T-cell (primary cell): ENCODE results near the gene TAF1D. TPM values are rescaled to one million over a fixed set of nuclear protein-coding genes. Genes with fewer than 3 reads are reported as not detected.

Experiments used
- ATAC-seq, 4 experiments: fragments of 200-7000 bp in 3 of 4; fragments of 150-1000 bp in 1 of 4; cut with Tn5 transposase; replicated peaks in 1 of 4; 1 replicate in 3 of 4; 2 replicates in 1 of 4; pipeline ENCODE4 v1.10.0; 2021; ENCODE audit warnings: moderate library complexity in 3 of 4, mild to moderate bottlenecking in 2 of 4, moderate number of reproducible peaks in 1 of 4
- CTCF ChIA-PET, 2 donors: fragments of 300-600 bp; sonication (Branson Sonifier 250); formaldehyde crosslinking; loops; one replicate each; lab custom pipeline; 2022; ENCODE audit warnings: antibody characterized with exemption in 2 of 2; lab: Charles Lee
- POLR2A ChIA-PET, 2 donors: fragments of 300-600 bp; sonication (Branson Sonifier 250); formaldehyde crosslinking; loops; one replicate each; lab custom pipeline; 2022; ENCODE audit warnings: antibody characterized with exemption in 2 of 2; lab: Charles Lee
- DNase-seq, 35 experiments: peaks; one replicate each; pipeline versions ENCODE4 v3.0.0 to v3.0.0-alpha.2; 2013 to 2023
- H3K27ac ChIP-seq: one replicate; pipeline ENCODE4 v1.5.1; 2013; ENCODE audit warnings: low read length
- H3K27me3 ChIP-seq, 2 experiments: replicated peaks in 1 of 2; 1 replicate in 1 of 2; 2 replicates in 1 of 2; pipeline versions ENCODE4 v1.6.1 to v1.7.0; 2013; ENCODE audit warnings: low read length in 1 of 2, mixed read lengths in 1 of 2; ENCODE audit not compliant: control insufficient read depth in 2 of 2, insufficient read depth in 2 of 2; ENCODE audit errors: extremely low read depth in 1 of 2
- H3K36me3 ChIP-seq, 2 donors: 1 replicate in 1 of 2; 2 replicates in 1 of 2; pipeline versions ENCODE4 v1.6.1 to v1.7.0; 2013; ENCODE audit warnings: low read length in 1 of 2; ENCODE audit not compliant: control insufficient read depth in 2 of 2, insufficient read depth in 1 of 2; ENCODE audit errors: extremely low read depth in 1 of 2
- H3K4me1 ChIP-seq, 2 experiments: 1 replicate in 1 of 2; 2 replicates in 1 of 2; pipeline versions ENCODE4 v1.6.1 to v1.7.0; 2013; ENCODE audit warnings: low read length in 2 of 2, mixed read lengths in 1 of 2; ENCODE audit not compliant: insufficient read depth in 2 of 2, control insufficient read depth in 1 of 2; ENCODE audit errors: extremely low read depth in 1 of 2
- H3K4me3 ChIP-seq, 2 donors: 1 replicate in 1 of 2; 2 replicates in 1 of 2; pipeline versions ENCODE4 v1.5.1 to v1.7.0; 2013; ENCODE audit warnings: mild to moderate bottlenecking in 2 of 2, low read length in 1 of 2, moderate library complexity in 1 of 2; ENCODE audit not compliant: control insufficient read depth in 1 of 2; ENCODE audit errors: extremely low read depth in 1 of 2
- H3K9me3 ChIP-seq: 2 replicates; pipeline ENCODE4 v1.7.0; 2013
- H3K27ac Mint-ChIP-seq, 2 donors: one replicate each; pipeline ENCODE4 v1.8.0; 2020 to 2021; ENCODE audit warnings: mild to moderate bottlenecking in 2 of 2, mixed read lengths in 2 of 2
- H3K27me3 Mint-ChIP-seq, 2 donors: one replicate each; pipeline ENCODE4 v1.8.0; 2021 to 2022; ENCODE audit warnings: mixed read lengths in 2 of 2
- H3K36me3 Mint-ChIP-seq: one replicate; pipeline ENCODE4 v1.8.0; 2021; ENCODE audit warnings: mixed read lengths
- H3K4me1 Mint-ChIP-seq, 3 donors: one replicate each; pipeline ENCODE4 v1.8.0; 2020 to 2022; ENCODE audit warnings: mixed read lengths in 3 of 3, mild to moderate bottlenecking in 1 of 3
- H3K4me3 Mint-ChIP-seq, 3 donors: one replicate each; pipeline ENCODE4 v1.8.0; 2020 to 2022; ENCODE audit warnings: mild to moderate bottlenecking in 3 of 3, mixed read lengths in 3 of 3, moderate library complexity in 3 of 3
- H3K9me3 Mint-ChIP-seq, 3 donors: one replicate each; pipeline ENCODE4 v1.8.0; 2020 to 2022; ENCODE audit warnings: mixed read lengths in 3 of 3
- WGBS: methylation state at CpG from one replicate; pipeline ENCODE4 v1.1.5; 2013; ENCODE audit warnings: missing lambda C conversion rate; ENCODE audit not compliant: insufficient coverage; 5-methylcytosine and 5-hydroxymethylcytosine counted together
- total RNA-seq, 35 experiments: library from RNA in 6 of 35; stranded (reverse) in 6 of 35; fragments of 120-200 nt in 1 of 35; gene quantifications; one replicate each; pipeline versions ENCODE4 v1.2.1 to v1.2.4 and lab custom pipeline; 2013 to 2026

TAF1D gene
- total RNA-seq, 5 donors from 2014 or later (not counting 1 experiment from before 2014, with no cell fraction given) = 130 to 177 (median 152) TPM

DNA sequence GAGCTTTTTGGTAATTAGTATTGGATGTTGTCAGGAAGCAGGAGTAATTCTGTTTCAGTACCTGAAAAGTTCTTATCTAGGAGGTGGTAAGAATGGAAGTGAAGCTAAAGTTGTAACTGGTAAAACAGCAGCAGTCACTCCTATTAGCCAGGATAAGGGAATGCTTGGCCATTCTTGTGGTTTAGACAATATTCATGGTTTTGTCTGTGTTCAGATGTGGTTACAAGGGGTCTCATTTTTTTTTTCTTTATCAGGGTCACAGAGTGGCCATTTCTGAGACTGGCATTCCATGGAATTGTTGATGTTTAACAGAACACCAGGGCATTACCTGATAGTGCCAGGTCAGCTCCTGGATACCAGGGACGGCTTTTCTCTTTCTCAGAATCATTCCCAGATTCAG is 23.8 kb downstream of the TAF1D start:
- Histone ChIP-seq H3K9me3 (no peaks in the 10 kb centered on the region), H3K27ac (peak overlapping the region; percentile 28), H3K4me1 (peaks cover 5 to 11% of the 10 kb centered on the region in 2 experiments), H3K27me3 (no peaks in the 10 kb centered on the region), H3K4me3 (no peak overlapping the region), H3K36me3 (peaks cover 0 to 27% of the 10 kb centered on the region in 2 donors)
- ATAC-seq = no peak
- ChIA-PET POLR2A (interaction anchor here in 1 of 2 donors (0.7 kb wide), 1 partner anchor 13 kb away, joined by 3 read pairs; no protein-coding TSS in a partner anchor), CTCF (interaction anchor here in 1 of 2 donors (0.6 kb wide), 1 partner anchor 325 kb away, joined by 8 read pairs; no protein-coding TSS in a partner anchor)
- peaks cover 59% of the 10 kb centered on the region for H3K36me3 Mint-ChIP-seq
- peaks cover 0 to 8% (median 0%) of the 10 kb centered on the region in 3 donors for H3K9me3 Mint-ChIP-seq
- H3K27me3 Mint-ChIP-seq = no peaks in the 10 kb centered on the region
- 100% methylated on average over 1 of the region's 1 CpG for WGBS
- no peak overlapping the region for H3K4me3 Mint-ChIP-seq
- H3K27ac Mint-ChIP-seq = peak overlapping the region; percentile 83 to 90
- DNase-seq = no peak
- H3K4me1 Mint-ChIP-seq = peaks cover 15 to 26% (median 22%) of the 10 kb centered on the region in 3 donors

DNA sequence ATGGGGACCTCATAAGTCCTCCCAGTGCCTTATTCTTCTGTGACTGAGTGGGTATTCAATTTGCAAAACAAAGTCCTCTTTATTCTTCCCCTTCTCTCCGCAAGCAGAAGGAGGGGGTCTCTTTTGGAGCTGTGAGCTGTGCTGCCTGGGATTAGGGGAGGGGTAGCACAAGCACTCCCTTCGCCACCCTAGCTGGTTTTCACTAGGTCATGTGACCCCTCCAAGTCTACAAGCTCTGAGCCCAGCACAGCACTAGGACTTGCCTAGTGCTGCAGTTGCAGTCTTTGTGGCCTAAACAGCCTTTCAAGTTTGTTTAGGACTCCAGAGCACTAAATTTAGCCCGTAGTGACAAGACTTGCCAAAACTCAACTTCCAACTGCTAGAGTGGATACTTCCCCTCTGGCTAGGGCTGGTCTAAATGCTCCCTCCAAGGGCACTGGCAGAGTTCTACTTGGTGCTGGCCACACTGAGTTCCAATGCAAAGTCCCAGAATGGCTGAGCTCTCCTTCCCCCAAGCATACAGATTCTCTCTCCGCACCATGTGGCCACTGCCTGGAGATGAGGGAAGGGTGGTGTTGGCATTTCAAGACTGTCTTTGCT is 25.4 kb downstream of the TAF1D start:
- ATAC-seq (no peak), DNase-seq (no peak)
- Histone ChIP-seq H3K36me3 (peaks cover 0 to 14% of the 10 kb centered on the region in 2 donors), H3K4me1 (peaks cover 5 to 11% of the 10 kb centered on the region in 2 experiments), H3K27me3 (no peaks in the 10 kb centered on the region), H3K4me3 (no peak overlapping the region), H3K9me3 (no peaks in the 10 kb centered on the region), H3K27ac (no peak overlapping the region)
- ChIA-PET CTCF (no interaction called here), POLR2A (no interaction called here)
- Mint-ChIP-seq H3K27ac (peak overlapping the region; percentile 56 to 68), H3K9me3 (peaks cover 4 to 11% (median 5%) of the 10 kb centered on the region in 3 donors), H3K4me3 (no peak overlapping the region), H3K4me1 (peaks cover 15 to 26% (median 22%) of the 10 kb centered on the region in 3 donors), H3K36me3 (peaks cover 64% of the 10 kb centered on the region), H3K27me3 (no peaks in the 10 kb centered on the region)
- 100% methylated on average over 2 of the region's 4 CpGs for WGBS

DNA sequence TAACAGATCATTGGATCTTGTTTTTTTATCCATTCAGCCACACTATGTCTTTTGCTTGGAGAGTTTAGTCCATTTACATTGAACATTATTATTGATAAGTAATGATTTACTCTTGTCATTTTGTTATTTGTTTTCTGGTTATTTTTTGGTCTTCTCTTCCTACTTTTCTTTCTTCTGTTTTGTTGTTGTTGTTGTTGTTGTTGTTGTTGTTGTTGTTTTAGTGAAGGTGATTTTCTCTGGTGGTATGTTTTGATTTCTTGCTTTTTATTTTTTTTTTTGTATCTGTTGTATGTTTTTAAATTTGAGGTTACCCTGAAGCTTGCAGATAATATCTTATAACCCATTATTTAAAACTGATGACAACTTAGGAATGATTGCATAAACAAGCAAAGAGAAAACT is 28.6 kb downstream of the TAF1D start:
- Mint-ChIP-seq H3K27me3 (no peaks in the 10 kb centered on the region), H3K36me3 (peaks cover 91% of the 10 kb centered on the region), H3K4me3 (no peak overlapping the region), H3K9me3 (peaks cover 25 to 32% (median 25%) of the 10 kb centered on the region in 3 donors), H3K27ac (peak overlapping the region in 1 of 2 donors; percentile 2), H3K4me1 (peaks cover 7 to 15% (median 10%) of the 10 kb centered on the region in 3 donors)
- no peak for DNase-seq
- H3K27ac ChIP-seq = no peak overlapping the region
- no peak for ATAC-seq
- peaks cover 0 to 27% of the 10 kb centered on the region in 2 donors for H3K36me3 ChIP-seq
- ChIA-PET POLR2A (no interaction called here), CTCF (no interaction called here)
- no peaks in the 10 kb centered on the region for H3K27me3 ChIP-seq
- H3K9me3 ChIP-seq = peaks cover 9% of the 10 kb centered on the region
- H3K4me1 ChIP-seq = peaks cover 2 to 3% of the 10 kb centered on the region in 2 experiments
- no peak overlapping the region for H3K4me3 ChIP-seq

DNA sequence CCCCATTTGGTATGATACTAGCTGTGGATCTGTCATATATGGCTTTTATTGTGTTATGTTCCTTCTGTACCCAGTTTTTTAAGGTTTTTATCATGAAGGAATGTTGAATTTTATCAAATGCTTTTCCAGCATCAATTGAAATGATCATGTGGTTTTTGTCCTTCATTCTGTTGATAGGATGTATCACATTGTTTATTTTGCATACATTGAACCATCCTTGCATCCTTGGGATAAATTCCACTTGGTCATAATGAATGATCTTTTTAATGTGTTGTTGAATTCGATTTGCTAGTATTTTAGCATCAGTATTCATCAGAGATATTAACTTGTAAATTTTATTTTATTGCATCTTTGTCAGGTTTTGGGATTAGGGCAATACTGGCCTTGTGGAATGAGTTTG is 31.1 kb downstream of the TAF1D start:
- ChIA-PET CTCF (no interaction called here), POLR2A (no interaction called here)
- no peak for ATAC-seq
- no peak overlapping the region for H3K4me3 ChIP-seq
- Mint-ChIP-seq H3K9me3 (peaks cover 21 to 32% (median 25%) of the 10 kb centered on the region in 3 donors), H3K4me1 (peaks cover 0 to 7% (median 0%) of the 10 kb centered on the region in 3 donors), H3K36me3 (peaks cover 86% of the 10 kb centered on the region), H3K27me3 (no peaks in the 10 kb centered on the region), H3K27ac (no peak overlapping the region), H3K4me3 (no peak overlapping the region)
- H3K9me3 ChIP-seq = peaks cover 9% of the 10 kb centered on the region
- H3K27me3 ChIP-seq = no peaks in the 10 kb centered on the region
- peaks cover 0 to 30% of the 10 kb centered on the region in 2 donors for H3K36me3 ChIP-seq
- WGBS = no CpG with 5 or more reads among the region's 1 CpG
- no peaks in the 10 kb centered on the region for H3K4me1 ChIP-seq
- no peak overlapping the region for H3K27ac ChIP-seq
- no peak for DNase-seq

DNA sequence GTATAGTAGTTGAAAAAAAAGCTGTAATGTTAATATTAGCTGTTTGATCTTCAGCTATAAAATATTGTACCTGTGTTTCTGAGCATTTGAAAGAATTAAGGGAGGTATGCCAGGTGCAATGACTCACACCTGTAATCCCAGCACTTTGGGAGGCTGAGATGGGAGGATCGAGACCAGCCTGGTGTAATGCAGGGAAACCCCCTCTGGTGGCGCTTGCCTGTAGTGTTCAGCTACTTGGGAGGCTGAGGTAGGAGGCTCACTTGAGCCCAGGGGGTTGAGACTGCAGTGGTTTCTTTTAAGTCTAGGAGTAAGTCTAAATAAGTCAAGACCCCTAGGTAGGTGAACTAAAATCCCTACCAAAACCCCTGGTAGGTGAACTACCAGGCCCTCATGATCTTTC is 37.1 kb downstream of the TAF1D start:
- Histone ChIP-seq H3K9me3 (no peaks in the 10 kb centered on the region), H3K4me1 (no peaks in the 10 kb centered on the region), H3K27ac (no peak overlapping the region), H3K4me3 (no peak overlapping the region), H3K27me3 (no peaks in the 10 kb centered on the region), H3K36me3 (peaks cover 3 to 47% of the 10 kb centered on the region in 2 donors)
- no peak overlapping the region for H3K27ac Mint-ChIP-seq
- no peak for DNase-seq
- CTCF ChIA-PET = no interaction called here
- 100% methylated on average over 1 of the region's 2 CpGs for WGBS
- POLR2A ChIA-PET = no interaction called here
- no peak for ATAC-seq
- H3K27me3 Mint-ChIP-seq = no peaks in the 10 kb centered on the region
- peaks cover 65% of the 10 kb centered on the region for H3K36me3 Mint-ChIP-seq
- no peak overlapping the region for H3K4me3 Mint-ChIP-seq
- H3K9me3 Mint-ChIP-seq = peaks cover 5 to 10% (median 7%) of the 10 kb centered on the region in 3 donors
- peaks cover 0 to 3% (median 0%) of the 10 kb centered on the region in 3 donors for H3K4me1 Mint-ChIP-seq

DNA sequence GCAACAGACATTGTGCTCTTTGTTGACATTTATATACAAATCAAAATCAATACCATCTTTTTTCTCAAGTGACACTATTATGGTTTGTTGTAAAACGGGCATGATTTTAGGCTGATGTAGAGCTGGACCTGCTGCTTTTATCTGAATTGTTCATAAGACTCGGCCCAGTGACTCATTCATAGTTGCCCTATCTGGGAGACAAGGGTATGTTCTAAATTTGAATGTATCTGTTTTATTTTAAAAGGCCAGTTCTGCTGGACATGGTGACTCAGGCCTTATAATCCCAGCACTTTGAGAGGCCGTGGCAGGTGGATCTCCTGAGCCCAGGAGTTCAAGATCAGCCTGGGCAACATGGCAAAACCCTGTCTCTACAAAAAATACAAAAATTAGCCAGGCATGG is 40.5 kb downstream of the TAF1D start:
- Histone ChIP-seq H3K9me3 (no peaks in the 10 kb centered on the region), H3K4me1 (no peaks in the 10 kb centered on the region), H3K27ac (no peak overlapping the region), H3K36me3 (peaks cover 7 to 59% of the 10 kb centered on the region in 2 donors), H3K4me3 (no peak overlapping the region), H3K27me3 (no peaks in the 10 kb centered on the region)
- no peak overlapping the region for H3K27ac Mint-ChIP-seq
- ATAC-seq = no peak
- no peak overlapping the region for H3K4me3 Mint-ChIP-seq
- POLR2A ChIA-PET = no interaction called here
- CTCF ChIA-PET = no interaction called here
- H3K4me1 Mint-ChIP-seq = peaks cover 0 to 3% (median 0%) of the 10 kb centered on the region in 3 donors
- WGBS = 100% methylated on average over 1 of the region's 3 CpGs
- no peak for DNase-seq
- no peaks in the 10 kb centered on the region for H3K9me3 Mint-ChIP-seq
- peaks cover 70% of the 10 kb centered on the region for H3K36me3 Mint-ChIP-seq
- no peaks in the 10 kb centered on the region for H3K27me3 Mint-ChIP-seq
